ENCODE measurements around the gene OR2M5.

The OR2M5 gene

GRCh38 chr1:248144513-248145198 lies at the start of gene OR2M5:
OR2M5 (plus strand) TSS chr1:248145148; CDS start chr1:248145148, 0 bp downstream.
- DNase-seq, result no peak

GRCh38 chr1:248098529-248098928 lies 46.4 kb upstream of the OR2M5 start:
- DNase-seq, result no peak

- no peak for DNase-seq
Measured at GRCh38 chr1:248102847-248103246, 42.1 kb upstream of the OR2M5 start.

- DNase-seq, result no peak
Measured at GRCh38 chr1:248111157-248111556, 33.8 kb upstream of the OR2M5 start.

GRCh38 chr1:248114890-248115289 lies 30.1 kb upstream of the OR2M5 start:
- no peak for DNase-seq

- no peak for DNase-seq
Measured at GRCh38 chr1:248127653-248128052, 17.3 kb upstream of the OR2M5 start.

GRCh38 chr1:248136811-248137210 lies 8.1 kb upstream of the OR2M5 start:
- DNase-seq, result no peak

- DNase-seq, result no peak
Measured at GRCh38 chr1:248140846-248141245, 4.1 kb upstream of the OR2M5 start.

- DNase-seq, result no peak
Measured at GRCh38 chr1:248143311-248143710, 1.6 kb upstream of the OR2M5 start.

- DNase-seq, result no peak
Measured at GRCh38 chr1:248152056-248152827, 7.3 kb downstream of the OR2M5 start.

GRCh38 chr1:248155927-248156326 lies 11.0 kb downstream of the OR2M5 start:
- no peak for DNase-seq

- no peak for DNase-seq
Measured at GRCh38 chr1:248158758-248159157, 13.8 kb downstream of the OR2M5 start.

- DNase-seq, result no peak
Measured at GRCh38 chr1:248164031-248164430, 19.1 kb downstream of the OR2M5 start.

GRCh38 chr1:248165186-248165585 lies 20.2 kb downstream of the OR2M5 start:
- no peak for DNase-seq

GRCh38 chr1:248174521-248174920 lies 29.6 kb downstream of the OR2M5 start, which contains the start of gene OR2M2:
OR2M2 (plus strand) TSS chr1:248174821; CDS start chr1:248179986, 5,165 bp downstream.
- DNase-seq, result no peak

- no peak for DNase-seq
Measured at GRCh38 chr1:248183996-248184395, 39.0 kb downstream of the OR2M5 start.

GRCh38 chr1:248187363-248187762 lies 42.4 kb downstream of the OR2M5 start:
- no peak for DNase-seq

- no peak for DNase-seq
Measured at GRCh38 chr1:248189026-248189425, 44.1 kb downstream of the OR2M5 start.

GRCh38 chr1:248194117-248194516 lies 49.2 kb downstream of the OR2M5 start:
- no peak for DNase-seq

Data from amygdala (tissue), 56 donors.